ENCODE results near the gene NAA50.

DNA sequence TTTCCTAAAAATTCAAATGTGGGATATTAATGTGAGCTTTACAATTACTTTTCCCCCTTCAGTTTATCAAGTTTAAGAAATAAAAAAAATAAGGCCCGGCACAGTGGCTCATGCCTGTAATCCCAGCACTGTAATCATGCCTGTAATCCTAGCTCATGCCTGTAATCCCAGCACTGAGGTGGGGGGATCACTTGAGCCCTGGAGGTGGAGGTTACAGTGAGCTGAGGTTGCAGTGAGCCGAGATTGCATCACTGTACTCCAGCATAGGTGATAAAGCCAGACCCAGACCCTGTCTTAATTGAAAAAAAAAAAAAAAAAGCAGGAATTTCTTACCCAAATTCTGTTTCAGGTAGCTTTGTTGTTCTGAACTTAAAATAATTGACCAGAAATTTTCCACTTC is 18.6 kb upstream of the NAA50 start:
- TF ChIP-seq, protein P1, sequence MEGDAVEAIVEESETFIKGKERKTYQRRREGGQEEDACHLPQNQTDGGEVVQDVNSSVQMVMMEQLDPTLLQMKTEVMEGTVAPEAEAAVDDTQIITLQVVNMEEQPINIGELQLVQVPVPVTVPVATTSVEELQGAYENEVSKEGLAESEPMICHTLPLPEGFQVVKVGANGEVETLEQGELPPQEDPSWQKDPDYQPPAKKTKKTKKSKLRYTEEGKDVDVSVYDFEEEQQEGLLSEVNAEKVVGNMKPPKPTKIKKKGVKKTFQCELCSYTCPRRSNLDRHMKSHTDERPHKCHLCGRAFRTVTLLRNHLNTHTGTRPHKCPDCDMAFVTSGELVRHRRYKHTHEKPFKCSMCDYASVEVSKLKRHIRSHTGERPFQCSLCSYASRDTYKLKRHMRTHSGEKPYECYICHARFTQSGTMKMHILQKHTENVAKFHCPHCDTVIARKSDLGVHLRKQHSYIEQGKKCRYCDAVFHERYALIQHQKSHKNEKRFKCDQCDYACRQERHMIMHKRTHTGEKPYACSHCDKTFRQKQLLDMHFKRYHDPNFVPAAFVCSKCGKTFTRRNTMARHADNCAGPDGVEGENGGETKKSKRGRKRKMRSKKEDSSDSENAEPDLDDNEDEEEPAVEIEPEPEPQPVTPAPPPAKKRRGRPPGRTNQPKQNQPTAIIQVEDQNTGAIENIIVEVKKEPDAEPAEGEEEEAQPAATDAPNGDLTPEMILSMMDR (IDR thresholded peaks at IDR 0.05; ENCODE audit: low read length), result no peak
- TF ChIP-seq EZH2 (optimal IDR thresholded peaks at IDR 0.05; ENCODE audit: low read depth, low read length), result no peak

Measured in MM.1S (cell line).